Muscle of back (tissue), 11 donors: ENCODE data around the gene GABBR2. TPM values are rescaled to one million over a fixed set of nuclear protein-coding genes. Genes with fewer than 3 reads are reported as not detected.
"Not testable (repeated sequence)": the region's sequence is repeated elsewhere in the genome, so short reads cannot be mapped to it uniquely, and the experiment has no call there.

Source experiments
- DNase-seq, 3 donors: peaks; one replicate each; pipeline versions ENCODE4 v3.0.0 to v3.0.0-alpha.2; 2013
- polyA plus RNA-seq, 10 donors: library from polyadenylated mRNA; unstranded; fragments of 120-200 nt; gene quantifications; one replicate each; pipeline ENCODE4 v1.2.1, GENCODE V29; 2013; ENCODE audit not compliant: insufficient read length in 10 of 10

Gene GABBR2
- polyA plus RNA-seq, 10 donors, result 0.38 to 1.7 (median 0.95) TPM

DNA sequence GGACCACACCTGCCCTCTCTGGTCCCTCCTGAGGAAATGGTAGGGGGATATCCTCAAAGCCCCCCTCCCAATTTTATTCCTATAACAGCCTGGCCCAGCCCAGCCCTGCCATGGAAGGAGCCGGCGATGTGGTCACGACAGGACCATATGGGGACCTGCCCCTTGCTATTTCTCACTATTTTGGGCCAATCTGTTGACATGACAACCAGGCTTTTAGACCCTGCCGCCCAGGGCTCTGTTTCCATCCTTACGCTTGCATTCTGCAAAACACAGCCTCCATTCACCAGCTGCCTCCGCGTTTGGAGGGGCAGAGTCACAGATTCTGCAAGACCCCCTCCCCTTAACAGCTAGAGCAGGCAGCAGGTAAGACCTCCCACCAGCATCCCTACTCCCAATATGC, 112.2 kb downstream of the GABBR2 start:
- DNase-seq, result no peak

- no peak for DNase-seq
These were observed 114.1 kb downstream of the GABBR2 start for GRCh38 chr9:98594546-98595160.

DNA sequence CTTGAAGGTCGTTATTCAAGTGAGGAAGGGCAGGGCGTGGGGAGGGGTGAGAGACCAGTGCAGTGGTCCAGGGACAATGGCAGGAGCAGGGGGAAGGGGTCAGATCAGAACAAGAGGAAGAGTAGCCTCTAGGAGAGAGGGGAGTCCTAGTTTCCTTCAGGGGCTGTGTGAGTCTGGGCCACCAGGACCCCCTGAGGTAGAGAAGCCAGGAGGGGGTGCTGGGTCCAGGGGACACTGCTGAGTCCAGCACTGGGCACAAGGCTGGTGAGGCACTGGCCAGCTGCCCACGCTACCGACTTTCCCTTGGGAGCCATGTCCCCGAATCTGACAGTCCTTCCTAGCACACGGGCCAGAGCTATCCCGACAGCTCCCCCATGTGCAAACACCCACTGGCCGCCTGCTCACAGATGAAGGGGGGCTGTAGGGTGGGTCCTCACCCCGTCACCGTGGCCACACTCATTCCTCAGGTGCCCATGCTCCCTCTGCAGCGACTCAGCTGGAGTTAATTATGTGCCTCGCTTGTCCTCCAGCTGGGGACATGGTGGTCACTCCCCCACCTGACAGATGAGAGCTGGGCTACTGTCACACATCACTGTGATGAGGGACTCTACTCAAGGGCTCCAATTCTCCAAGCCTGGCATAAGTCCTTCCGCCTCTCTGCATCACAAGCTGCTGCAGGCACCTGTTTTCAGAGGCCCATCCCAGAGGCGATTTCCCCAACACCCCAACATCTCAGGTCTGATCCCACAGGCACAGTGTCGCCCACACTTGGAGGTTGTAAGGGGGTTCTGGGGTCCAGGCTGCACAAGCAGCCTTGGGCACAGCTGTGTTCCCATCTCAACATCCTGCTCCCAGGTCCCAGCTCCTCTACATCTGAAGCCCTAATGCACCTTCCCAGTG, 115.1 kb downstream of the GABBR2 start:
- no peak for DNase-seq

DNA sequence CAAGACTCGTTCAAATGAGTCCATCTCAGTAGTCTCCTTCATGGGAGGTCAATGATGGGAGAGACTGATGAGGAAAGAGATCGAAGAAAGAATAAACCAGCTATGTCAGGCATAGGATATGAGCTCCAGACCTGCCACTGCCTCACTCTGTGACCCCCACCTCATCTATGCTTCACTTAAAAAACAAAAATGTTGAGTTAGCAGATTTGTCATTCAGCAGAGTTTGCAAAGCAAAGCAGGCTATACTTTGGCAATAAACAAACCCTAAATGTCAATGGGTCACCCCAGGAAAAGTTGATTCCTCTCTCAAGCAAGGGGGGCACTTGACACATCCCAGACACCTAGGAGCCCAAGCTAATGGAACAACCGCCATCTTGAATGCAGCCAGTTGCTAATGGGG, 117.0 kb downstream of the GABBR2 start:
- DNase-seq, result no peak

DNA sequence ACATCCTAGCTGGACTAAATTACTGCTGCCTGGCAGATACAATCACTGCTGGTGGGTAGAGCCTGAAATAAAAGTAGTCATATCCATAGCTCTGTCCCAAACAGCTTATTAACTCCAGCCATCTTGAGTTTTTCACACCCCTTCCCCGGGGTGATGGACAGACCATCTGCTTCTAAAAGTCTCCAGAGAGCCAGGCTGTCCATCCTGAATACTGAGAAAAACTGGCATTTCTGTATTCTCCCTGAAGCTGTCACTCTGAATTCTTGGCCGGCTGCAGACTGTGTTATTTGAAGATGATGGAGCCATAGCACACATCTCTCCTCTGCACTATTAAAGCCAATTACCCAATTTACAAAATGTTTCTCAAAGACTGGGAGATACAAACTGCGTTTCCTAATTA, 118.6 kb downstream of the GABBR2 start:
- no peak for DNase-seq

DNA sequence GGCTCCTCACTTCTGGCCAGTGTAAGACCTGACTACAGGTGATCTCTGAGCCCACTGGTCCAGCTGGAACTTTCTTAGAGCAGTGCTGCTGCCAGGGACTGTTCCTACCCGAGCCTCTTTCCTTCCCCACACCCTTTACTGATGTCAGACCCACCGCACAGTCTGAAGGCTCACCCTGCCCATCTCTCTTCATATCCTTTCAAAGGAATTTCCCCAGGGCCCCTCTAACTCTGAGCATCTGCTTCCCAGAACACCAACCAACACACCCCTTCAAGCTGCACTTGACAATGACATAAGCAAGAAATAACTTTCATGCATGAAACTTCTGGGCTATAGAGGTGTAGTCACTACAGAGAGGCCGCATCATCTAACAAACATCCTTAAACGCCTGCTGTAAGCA, 119.6 kb downstream of the GABBR2 start:
- no peak for DNase-seq

DNA sequence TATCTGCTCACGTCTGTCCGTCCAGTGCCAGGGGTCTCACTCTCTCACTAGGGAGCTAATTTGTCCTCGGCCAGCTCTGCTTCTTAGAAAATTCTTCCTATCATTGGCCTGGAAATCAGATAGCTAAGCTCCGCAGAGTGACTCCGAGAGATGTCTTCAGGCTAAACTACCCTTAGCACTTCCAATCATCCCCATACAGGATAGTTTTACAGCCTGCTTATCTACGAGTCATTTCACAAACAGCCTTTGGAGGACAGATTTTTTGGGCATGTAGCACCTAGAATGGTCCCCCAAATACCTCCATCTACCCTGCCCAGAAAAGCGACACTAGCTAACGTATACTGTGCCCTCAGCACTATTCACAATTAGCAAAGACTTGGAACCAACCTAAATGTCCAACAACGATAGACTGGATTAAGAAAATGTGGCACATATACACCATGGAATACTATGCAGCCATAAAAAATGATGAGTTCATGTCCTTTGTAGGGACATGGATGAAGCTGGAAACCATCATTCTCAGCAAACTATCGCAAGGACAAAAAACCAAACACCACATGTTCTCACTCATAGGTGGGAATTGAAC, 123.8 kb downstream of the GABBR2 start:
- DNase-seq, result not testable (repeated sequence)

DNA sequence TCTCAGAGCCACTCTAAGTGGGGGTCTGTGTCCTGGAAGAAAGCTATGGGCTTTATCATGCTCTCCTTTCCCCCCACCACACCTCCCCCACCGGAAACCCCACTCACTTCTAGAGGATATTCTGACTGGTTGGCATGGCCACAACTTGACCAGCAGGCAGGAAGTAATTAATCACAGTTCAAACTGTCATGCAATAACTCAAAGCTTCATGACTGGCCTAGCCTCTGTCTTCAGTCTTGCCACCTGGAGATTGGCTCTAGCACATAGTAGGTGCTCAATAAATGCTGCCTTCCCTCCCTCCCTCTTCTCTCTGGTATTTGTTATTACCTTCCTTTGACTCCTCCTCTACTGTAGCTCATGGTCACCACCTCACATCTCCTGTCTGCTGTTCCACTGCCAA, 124.7 kb downstream of the GABBR2 start:
- no peak for DNase-seq

GRCh38 chr9:98583417-98583816, 125.3 kb downstream of the GABBR2 start:
- DNase-seq, result no peak

- DNase-seq, result no peak
These were observed 127.8 kb downstream of the GABBR2 start for GRCh38 chr9:98580956-98581355.

- DNase-seq, result no peak
These were observed 129.0 kb downstream of the GABBR2 start for GRCh38 chr9:98579700-98580099.

- DNase-seq, result no peak
These were observed 131.3 kb downstream of the GABBR2 start for GRCh38 chr9:98577446-98577845.

- DNase-seq, result no peak
These were observed 131.9 kb downstream of the GABBR2 start for GRCh38 chr9:98576859-98577258.

DNA sequence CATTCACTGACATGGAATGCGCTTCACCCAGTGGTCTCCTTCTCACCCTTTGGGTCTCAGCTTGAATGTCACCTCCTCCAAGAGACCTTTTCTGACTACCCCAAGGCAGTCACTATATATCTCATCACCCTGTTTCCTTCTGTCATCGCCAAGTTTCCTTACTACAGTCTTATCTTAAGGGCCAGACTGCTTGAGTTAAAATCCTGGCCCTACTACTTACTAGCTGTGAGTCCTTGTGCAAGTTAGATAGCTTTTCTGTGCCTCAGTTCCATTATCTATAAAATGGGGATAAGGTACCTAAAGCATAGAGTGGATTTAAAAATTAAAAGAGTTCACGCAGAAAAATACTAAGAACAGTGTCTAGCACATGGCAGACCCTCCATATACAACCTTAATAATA, 132.4 kb downstream of the GABBR2 start:
- no peak for DNase-seq

- DNase-seq, result no peak
These were observed 133.1 kb downstream of the GABBR2 start for GRCh38 chr9:98575379-98576346.

GRCh38 chr9:98573749-98574278, 134.9 kb downstream of the GABBR2 start:
- DNase-seq, result no peak

DNA sequence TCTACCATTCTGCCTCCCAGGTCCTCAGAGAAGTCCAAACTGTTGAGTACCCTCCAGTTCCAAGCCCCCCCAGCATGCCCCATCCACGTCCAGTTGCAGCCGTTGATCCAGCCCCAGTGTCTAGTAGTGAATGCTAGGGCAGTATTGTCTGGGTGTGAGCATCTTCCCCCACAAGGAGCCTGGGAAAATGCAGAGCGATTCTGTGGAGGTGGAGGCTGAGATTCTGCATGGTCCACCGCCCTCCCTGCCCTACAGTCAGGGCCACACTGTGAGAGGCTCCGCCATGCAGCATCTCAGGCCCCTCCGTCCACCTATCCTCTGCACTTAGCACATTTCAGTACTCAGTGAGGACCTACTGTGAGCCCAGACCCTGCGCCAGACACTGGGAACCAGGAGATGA, 135.9 kb downstream of the GABBR2 start:
- DNase-seq, result no peak

DNA sequence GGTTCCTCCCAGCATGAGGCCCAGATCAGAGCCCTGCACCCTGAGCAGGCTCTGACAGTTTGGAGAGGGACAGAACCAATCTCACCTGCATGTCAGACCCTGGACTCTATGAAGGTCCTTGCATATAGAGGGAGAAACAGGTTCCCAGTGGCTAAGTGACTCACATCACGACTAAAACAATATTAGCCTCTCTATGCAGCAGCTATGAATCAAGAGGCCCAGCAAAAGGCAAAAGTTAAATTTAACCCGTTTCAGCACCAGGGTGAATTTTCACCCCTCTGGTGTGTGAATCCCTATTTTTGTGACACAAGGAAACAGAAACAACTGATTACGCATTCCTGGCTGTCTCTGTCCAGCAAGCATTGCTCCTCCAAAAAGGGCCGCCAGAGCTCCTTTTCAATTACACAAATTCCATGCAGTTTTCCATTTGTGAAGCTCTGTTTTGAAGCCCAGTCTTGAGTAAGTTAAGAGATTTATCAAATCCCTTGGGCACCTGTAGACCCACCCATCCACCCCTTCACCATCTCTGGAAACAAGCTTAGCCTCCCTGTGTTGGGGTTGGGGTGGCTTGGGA, 136.6 kb downstream of the GABBR2 start:
- DNase-seq, result no peak

GRCh38 chr9:98571643-98572042, 137.1 kb downstream of the GABBR2 start:
- no peak for DNase-seq

DNA sequence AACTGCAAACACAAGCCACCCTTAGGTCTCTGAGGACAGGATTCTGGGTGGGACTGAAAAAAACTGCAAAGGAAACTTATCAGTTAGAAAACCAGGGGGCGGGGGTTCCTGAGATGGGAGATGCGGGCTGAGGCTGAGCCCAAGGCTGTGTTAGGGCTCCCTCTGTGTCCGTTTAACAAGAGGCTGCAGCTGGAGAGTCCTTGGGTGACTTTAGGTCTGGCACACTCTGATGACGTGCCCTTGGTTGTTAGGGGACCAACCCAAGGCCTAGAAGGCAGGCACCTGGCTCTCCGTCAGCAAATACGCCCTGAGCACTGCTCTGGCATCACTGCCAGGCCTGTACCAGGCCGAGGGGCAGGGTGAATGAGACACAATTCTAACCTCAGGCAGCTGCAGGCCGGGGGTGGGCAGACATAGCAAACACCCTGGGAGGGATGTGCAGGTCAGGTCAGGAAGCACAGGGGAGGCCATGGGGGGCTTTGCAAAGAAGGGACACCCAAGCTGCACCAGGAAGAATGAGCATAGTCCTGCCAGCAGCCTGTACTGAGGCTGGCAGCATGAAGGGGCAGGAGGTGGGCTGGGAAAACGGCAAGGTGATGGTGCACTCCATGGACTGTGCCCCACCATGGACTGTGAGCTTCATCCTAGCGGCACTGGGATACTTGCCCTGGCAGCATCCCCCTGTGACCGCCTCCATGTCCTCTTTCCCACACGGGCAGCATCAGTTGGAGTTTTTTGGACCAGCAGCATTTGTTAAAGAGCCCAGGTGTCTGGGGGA, 137.9 kb downstream of the GABBR2 start:
- no peak for DNase-seq
